GM19035 (cell line): ENCODE data around the gene TBC1D14.

Experiments
- ATAC-seq: cut with Tn5 transposase; IDR thresholded peaks from one replicate; pipeline ENCODE4 v1.9.1; 2021; ENCODE audit not compliant: unreplicated experiment

TBC1D14 gene

DNA sequence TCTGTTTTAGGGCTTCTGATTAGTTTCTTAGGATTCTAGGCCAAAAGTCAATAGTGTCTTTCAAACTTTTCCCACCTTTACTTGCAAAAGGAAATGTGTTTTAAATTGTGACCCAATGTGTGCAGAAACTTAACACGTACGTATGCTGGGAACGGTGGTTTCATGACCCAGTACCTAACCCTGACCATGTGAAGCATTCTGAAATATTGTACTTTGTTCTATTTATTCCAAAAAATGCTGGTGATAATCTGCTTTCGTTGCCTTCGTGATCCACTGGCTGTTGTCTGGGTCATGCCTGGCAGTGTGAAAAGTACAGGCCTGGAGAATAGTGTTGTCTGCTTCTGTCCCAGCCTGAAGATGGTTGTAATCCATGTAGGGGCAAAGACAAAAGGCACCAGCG, 106.9 kb downstream of the TBC1D14 start:
- no peak for ATAC-seq

DNA sequence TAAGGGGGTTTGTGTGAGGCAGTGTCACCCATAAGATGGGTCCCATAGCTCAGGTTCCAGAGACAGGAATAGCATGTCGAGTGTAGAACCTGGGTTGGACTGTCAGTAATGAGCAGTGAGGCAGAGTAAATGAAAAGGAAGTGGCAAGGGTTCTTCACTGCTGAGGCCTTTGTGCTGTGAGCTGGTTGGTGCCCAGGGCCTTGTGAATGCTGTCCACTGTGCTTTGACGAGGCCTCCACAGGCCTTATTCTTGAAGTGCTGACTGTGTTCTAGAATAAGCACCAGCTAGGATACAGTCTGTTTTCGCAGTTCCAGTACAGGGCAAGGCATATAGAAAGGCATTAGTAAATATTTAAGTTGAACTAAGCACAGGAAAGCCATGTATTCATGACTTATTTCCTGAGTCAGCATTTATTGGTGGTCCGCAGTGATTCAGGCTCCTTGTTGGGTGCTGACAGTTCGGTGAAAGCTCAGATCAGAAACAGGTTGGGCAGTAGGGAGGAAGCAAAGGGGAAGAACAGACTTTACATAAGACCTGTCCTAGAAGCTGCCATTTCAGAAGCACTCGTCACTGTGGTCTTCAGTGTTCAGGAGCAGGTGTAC, 107.9 kb downstream of the TBC1D14 start:
- ATAC-seq: no peak

DNA sequence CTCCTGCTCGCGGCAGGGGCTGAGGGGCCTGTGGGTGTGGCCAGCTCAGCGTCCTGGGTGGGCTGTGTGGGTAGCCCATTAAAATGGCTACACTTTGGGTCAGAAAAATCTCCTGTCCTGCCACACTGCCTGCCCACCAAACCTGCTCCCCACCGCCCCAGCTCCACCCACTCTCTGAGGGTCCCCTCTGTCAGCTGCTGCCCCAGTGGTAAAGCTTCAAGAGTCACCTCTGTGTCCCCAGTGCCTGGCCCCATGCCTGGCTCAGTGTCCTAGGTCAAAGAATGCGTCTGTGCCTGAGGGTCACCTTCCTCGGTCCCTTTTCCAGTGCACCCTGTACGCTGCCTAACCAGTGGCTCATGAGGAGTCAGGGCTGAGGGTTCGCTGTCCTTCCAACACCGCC, 108.7 kb downstream of the TBC1D14 start:
- no peak for ATAC-seq

DNA sequence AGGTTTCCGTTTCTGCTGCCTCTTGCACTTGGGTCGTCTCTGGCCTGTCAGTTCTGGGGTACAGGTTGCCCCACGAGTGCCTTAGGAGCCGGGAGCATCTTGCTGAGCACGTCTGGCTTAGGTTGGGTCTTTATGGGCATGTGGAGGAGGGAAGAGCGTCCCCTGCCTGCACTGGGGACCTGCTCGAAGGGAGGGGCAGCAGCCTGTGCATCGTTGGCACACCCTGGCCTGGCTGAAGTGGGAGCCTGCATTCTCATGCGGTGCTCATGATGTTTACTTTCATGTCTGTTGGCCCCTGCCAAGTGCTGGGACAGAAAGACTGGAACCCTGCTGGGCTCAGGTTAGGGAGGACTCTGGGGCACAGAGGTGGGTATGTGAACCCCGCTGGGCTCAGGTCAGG, 109.7 kb downstream of the TBC1D14 start:
- no peak for ATAC-seq

DNA sequence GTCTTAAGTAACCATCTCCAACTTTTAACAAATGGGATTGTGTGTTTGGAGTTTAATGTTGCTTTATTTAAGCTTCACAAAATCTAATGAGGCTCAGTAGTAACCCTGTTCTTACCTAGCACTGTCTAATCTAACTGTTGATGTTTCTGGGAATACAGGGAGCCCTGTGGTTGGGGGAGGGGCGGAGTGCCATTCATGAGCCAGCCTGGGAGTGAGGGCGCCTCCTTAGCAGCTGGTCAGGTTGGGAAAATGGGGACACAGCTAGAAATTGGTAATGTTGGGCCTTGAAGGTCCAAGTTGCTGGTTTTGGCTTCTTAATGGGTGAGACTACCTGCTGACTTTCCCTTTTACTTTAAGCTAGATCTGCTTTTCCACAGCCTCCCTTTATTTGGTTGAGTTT, 110.7 kb downstream of the TBC1D14 start:
- no peak for ATAC-seq

DNA sequence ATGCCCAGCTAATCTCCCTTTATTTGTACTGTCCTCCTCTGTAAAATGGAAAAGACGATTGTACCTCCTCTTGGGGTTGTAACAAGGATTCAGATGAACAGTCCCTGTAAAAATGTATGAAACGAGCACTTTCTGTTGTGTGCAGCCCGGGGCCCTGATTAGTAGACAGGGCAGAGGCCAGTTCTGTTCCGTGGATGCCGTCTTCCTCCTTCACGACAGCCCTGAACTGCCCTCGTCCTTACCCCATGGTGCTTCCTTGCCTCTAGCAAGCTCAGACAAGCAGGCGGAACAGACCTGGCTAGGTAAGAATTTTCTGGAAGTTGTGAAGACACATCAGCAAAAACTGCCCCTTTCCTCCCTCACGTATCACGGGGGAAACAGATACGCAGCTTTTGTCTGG, 111.2 kb downstream of the TBC1D14 start:
- no peak for ATAC-seq

DNA sequence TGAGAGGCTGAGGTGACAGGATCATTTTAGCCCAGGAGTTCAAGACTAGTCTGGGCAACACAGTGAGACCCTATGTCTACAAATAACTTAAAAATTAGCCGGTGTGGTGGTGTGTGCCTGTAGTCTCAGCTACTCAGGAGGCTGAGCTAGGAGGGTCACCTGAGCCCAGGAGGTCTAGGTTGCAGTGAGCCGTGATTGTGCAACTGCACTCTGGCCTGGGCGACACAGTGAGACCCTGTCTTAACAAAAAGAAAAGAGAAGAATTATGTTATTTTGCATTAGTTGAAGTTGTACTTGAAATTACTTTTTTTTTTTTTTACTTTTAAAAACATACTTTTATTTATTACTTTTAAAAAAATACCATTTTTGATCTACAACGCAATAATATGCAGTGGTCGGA, 111.7 kb downstream of the TBC1D14 start:
- ATAC-seq: no peak

DNA sequence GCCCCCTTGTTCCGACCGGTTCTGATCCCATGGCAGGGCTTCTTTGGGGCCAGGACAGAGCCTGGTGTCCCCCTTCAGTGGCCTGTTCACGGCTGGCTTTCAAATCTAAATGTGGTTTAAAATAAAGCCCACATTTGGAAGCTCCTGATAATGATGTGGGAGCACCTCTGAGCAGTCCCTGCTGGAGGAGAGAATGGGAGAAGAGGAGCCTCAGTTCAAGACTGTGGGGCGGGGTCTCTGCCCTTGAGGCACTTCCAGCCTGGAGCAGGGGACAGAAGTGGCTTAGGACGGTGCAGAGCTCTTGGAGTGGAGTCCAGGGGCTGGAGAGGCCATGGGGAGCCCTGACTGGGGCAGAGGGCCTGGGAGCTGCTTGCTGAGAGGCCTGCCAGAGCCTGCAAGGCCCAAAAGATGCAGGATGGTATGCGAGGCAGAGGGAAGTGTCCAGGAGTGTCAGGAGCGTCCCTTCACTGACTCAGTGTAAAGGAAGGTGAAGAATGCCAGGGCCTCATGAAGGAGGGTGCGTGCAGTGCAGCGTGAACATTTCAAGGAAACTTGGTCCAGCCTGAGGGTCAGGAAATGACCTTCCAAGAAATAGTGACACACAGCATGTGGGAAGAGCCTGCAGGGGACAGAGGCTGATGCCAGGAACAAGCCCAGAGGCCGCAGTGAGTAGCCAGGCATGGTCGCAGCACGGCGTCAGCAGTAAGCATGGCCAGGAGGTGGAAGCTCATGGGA, 112.5 kb downstream of the TBC1D14 start:
- ATAC-seq: no peak

DNA sequence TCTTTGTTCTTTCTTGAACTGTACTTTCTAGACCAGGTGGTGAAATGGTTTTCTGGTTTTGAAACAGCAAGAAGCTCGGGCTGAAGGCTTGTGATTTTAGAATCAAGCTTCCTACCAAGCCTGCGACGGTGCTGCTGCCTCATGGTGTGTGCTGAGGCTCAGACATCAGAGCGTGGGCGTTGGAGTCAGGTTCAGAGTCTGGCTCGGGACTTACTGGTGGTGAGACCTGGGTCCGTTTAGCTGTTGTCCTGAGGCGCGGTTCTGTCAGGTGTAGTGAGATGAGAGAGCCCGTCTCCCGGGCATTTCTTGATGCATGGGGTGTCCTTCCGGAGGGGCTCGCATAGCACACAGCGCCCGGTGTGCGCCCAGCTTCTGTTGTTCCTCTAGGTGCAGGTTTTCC, 113.9 kb downstream of the TBC1D14 start:
- no peak for ATAC-seq

DNA sequence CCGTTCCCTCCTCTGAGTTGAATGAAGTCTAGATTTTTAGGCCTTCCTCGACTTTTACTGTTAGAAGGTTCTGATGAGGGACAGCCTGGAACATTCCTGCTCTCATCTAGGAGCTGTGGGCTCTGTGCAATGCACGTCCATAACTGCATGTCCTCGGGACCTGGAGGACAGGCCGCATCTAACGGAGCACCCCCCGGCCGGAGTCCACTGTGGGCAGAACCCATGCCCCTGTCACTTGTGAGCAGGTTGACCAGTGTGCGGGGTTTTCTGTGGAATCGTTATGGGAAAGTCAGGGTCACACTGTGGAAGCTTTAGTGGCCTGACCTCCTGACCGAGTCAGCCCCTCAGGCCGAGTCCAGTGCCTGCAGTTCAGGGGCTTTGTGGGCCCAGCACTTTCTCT, 114.3 kb downstream of the TBC1D14 start:
- ATAC-seq: no peak

DNA sequence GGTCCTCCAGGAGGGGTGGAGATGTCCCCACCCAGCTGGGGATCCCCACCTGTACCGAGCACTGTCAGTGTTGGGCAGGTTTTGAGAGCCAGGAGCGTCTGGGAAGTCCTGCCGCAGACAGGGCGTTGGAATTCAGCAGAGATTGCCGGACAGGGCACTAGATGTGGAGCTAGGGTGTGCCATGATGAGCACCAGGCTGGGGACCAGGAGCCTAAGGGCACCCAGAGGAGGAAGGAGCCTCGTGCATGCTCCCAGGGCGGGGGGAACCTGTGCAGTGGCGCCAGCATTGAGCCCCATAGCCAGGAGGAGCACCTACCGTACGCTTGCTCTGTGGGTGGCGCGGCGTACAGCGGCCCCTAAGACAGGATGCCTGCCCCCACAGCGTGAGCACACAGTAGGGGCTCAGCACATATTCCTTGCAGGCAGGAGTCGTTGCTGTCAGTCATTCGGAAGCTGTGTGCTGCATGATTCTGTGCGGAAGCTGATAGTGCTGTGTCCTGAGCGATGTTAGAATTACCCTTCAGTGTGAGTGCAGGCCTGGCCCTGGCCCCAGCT, 114.8 kb downstream of the TBC1D14 start:
- ATAC-seq: no peak

DNA sequence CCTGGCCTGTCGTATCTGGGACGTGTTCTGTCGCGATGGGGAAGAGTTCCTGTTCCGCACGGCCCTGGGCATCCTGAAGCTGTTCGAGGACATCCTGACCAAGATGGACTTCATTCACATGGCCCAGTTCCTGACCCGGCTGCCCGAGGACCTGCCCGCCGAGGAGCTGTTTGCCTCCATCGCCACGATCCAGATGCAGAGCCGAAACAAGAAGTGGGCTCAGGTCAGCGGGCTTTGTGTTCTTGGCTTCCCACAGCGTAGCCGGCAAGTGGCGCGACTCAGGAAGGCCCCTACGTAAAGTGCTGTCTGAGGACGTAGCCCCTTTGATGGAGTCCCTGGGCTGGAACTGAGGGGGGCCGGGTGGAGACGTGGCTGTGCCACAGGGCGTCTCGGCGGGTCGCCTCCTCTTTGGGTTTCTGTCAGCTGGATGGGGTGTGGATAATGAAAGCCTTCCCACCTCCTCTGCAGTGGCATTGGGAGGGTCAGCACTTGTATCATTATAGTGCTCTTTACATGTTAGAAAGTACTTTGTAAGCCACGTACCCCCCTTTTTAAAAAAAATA, 115.5 kb downstream of the TBC1D14 start:
- no peak for ATAC-seq

DNA sequence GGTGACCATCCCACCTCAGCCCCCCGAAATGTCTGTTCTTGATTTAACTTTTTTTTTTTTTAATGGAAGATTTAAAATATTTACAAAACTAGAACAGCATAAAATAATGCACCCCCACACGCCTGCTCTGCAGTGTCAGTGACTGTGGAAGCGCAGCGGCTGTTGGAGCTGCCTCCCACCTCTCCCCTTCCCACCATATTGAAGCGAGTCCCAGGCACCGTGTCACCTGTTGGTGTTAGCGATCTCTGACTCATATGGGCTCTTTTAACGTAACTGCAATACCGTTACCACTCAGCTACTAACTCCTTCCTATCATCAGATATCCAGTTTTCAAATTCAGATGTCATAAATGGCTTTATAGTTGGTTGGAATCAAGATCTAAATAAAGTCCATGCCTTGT, 116.5 kb downstream of the TBC1D14 start:
- ATAC-seq: no peak

DNA sequence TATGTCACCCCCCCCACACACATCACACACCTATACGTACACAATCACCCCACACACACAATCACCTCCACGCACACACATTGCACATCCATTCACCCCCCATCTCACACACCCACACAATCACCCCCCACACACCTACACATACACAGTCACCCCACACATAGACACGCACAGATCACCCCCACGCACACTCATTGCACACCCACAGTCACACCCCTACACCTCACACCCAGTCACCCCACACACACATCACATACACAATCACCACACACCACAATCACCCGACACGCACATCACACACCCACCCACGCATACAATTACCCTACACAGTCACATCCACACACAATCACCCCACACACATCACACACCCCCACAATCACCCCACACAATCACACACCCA, 117.7 kb downstream of the TBC1D14 start:
- no peak for ATAC-seq

DNA sequence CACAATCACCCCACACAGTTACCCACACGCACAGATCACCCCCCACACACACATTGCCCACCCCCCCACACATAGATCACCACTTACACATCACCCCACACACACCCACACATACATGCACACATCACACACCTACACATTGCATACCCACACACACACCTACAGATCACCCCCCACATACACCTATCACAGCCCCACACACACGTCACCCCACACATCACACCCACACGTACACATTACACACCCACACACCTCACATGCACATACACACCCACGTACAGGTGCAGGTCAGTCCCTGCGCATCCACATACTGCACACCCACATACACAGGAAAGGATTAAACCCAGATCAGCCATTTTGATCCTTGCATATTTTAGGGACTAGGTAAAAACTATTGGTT, 118.3 kb downstream of the TBC1D14 start:
- no peak for ATAC-seq

DNA sequence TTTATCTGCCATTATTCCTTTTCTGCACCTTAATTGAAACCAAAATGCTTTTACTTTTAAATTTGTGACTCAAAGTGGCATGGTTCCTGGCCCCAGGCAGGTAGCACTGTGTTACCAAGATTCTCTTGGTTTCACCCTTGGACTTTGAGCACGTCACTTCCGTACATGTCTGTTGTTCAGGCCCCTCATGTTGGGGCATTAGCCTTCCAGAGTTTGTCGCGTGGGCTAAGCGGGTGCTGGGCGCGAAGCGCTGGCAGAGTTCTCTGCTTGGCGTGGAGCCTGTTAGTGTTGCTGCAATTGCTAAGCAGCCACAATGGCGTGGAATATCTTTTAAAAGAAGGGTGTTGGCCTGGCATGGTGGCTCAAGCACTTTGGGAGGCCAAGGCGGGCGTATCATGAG, 119.6 kb downstream of the TBC1D14 start:
- no peak for ATAC-seq

DNA sequence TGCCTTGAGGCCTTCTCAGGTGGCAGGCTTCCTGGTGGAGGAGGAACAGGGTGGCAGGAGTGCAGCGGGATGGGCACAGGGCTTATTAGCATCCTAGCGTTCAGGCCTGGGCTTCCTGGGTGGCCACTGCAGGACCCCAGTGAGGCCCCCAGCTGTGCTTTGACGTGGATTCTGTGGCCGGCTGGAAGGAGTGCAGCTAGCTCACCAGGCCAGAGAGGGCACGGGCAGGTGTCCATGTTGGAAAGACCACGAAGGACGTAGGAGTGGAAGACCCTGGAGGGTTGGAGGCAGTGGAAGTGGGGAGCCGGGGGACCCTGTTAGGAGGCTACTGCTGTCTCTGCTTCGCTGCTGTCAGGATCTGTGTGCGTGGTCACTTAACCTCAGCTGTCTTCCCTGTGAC, 120.3 kb downstream of the TBC1D14 start:
- no peak for ATAC-seq

DNA sequence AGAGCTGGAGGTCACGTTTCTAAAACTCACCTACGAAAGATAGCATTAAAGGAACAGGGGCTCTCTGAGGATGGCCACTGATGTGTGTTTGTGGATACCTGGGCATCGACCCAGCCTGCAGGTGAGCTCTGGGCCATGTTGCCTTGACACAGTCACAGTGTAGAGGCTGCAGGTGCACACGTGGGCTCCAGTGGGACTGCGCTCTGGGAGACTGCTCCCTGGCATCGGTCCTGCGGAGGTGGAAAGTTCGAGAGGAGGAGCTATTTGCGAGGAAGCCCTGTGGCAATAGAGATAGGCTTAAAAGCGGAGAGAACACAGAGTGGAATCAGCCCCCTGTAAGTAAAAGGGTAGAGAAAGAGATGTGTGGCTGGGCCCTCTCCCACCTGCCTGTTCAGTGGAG, 121.2 kb downstream of the TBC1D14 start:
- ATAC-seq: no peak

DNA sequence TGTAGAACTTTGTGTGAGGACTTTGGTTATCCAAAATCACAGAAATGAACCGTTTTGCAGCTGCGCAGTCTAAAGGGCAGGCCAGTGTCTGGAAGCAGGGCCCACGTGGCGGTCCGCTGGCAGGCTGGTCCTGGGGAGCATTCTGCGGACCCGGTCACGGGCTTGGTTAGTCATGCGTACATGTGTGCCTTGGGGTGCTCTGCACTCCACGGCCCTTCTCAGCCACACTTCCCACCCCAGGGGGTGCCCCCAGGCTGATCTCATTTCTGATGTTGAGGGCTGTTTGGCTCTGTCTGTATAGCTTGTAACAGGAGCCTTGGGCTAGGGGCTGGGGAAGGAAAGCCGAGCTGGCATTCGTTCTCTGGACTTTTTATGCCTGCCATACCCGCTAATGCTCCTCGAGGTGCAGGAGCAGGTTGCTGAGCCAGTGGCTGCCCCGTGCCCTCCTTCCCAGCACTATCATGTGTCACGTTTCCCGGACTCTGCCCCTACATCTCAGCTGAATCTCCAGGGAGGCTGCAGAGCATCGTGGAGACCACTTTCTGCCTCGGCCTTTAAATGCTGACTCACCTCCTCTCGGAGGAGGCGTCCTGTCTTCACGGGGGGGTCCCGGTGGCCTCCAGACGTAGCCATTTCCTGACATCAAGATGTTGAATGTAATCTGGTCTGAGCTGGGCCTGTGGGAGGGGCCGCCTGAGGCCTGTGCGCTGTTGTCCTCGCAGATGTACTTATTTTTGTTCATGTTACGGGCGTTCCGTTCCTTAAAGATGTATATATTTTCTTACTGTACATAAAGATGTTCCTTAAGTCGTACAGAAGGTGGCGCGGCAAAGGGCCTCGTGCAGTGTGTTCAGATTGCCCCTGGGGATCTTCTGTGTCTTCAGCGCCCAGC, 122.2 kb downstream of the TBC1D14 start:
- no peak for ATAC-seq

DNA sequence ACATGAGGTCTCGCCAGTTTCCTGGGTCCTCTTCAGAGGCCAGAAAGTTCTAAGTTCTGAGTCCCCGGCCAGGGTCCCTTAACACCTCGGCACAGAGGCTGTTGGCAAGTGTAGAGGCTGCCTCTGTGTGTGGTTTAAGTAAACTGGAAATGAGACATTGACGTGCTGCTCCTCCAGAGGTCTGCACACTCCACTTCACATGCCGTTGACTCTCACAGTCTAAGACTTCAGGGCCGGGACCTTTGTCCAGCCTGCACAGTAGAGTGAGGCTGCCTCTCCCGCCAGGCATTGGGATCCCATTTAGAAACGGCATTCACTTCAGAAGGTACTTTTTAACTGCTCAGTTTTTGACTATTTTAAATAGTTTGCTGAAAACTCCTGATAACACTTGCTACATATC, 123.0 kb downstream of the TBC1D14 start:
- no peak for ATAC-seq

DNA sequence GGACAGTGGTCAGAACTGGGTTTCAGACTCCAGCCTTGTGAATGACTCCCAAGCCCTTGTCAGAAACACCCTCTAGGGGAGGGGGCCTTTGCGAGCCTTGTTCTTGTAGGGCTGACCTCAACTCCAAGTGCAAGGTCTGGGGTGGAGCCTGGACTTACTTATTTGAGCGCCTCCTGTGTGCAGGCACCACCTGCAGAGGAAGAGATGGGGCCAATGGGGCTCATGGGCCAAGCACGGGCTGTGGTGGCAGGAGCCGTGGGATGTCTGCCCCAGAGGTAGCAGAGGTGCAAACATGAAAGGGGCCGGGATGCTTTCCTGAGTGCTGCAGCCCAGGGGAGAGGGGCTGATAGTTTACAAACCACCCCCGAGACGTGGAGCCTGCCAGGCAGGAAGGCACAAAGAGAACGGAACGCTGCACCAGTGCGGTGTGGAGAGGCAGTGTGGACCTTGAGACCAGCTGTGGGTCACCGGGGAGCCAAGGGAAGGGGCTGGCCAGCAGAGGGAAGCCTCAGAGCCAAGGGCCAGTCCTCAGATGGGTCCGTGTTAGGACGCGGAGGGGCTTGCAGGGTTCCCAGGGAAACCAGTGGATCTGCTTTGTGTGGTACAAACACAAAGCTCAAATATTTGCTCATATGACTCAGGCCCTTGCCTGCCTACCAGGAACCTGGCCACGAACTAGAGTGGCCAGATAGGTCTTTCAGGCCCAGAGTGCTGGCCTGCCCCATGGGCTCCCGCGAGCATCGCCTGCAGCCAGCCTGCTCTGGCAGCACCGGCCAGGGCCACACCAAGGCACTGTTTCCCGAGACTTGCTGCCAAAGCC, 124.8 kb downstream of the TBC1D14 start:
- no peak for ATAC-seq
